Measurements from ENCODE around the gene CHAMP1.

GRCh38 chr13:114310956-114311355, 3.3 kb upstream of the CHAMP1 start:
- TF ChIP-seq POLR2A (IDR thresholded peaks at IDR 0.05) = no peak
- TF ChIP-seq, protein P1, sequence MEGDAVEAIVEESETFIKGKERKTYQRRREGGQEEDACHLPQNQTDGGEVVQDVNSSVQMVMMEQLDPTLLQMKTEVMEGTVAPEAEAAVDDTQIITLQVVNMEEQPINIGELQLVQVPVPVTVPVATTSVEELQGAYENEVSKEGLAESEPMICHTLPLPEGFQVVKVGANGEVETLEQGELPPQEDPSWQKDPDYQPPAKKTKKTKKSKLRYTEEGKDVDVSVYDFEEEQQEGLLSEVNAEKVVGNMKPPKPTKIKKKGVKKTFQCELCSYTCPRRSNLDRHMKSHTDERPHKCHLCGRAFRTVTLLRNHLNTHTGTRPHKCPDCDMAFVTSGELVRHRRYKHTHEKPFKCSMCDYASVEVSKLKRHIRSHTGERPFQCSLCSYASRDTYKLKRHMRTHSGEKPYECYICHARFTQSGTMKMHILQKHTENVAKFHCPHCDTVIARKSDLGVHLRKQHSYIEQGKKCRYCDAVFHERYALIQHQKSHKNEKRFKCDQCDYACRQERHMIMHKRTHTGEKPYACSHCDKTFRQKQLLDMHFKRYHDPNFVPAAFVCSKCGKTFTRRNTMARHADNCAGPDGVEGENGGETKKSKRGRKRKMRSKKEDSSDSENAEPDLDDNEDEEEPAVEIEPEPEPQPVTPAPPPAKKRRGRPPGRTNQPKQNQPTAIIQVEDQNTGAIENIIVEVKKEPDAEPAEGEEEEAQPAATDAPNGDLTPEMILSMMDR (IDR thresholded peaks at IDR 0.05) = no peak

Data from prostate gland (tissue), 2 donors.